ENCODE data around the gene PPP1R36.

PPP1R36 gene

GRCh38 chr14:64525354-64525753 lies 24.4 kb upstream of the PPP1R36 start:
- Histone ChIP-seq H3K9ac (ENCODE audit: low read length) (no peak overlapping the region), H3K4me1 (ENCODE audit: control insufficient read depth, low read depth, low read length) (no peaks in the 10 kb centered on the region), H3K4me3 (ENCODE audit: low read length) (no peak overlapping the region), H3K36me3 (ENCODE audit: control insufficient read depth, low read depth, low read length) (peaks cover 17% of the 10 kb centered on the region), H3K27ac (ENCODE audit: low read length) (no peak overlapping the region), H3K9me3 (ENCODE audit: control insufficient read depth, low read depth, low read length) (no peaks in the 10 kb centered on the region), H3K27me3 (ENCODE audit: control insufficient read depth, insufficient read depth, low read length) (no peaks in the 10 kb centered on the region)

GRCh38 chr14:64531567-64531966 lies 18.2 kb upstream of the PPP1R36 start:
- Histone ChIP-seq H3K9me3 (ENCODE audit: control insufficient read depth, low read depth, low read length) (no peaks in the 10 kb centered on the region), H3K9ac (ENCODE audit: low read length) (no peak overlapping the region), H3K27me3 (ENCODE audit: control insufficient read depth, insufficient read depth, low read length) (no peaks in the 10 kb centered on the region), H3K4me1 (ENCODE audit: control insufficient read depth, low read depth, low read length) (no peaks in the 10 kb centered on the region), H3K4me3 (ENCODE audit: low read length) (no peak overlapping the region), H3K27ac (ENCODE audit: low read length) (no peak overlapping the region), H3K36me3 (ENCODE audit: control insufficient read depth, low read depth, low read length) (no peaks in the 10 kb centered on the region)

- Histone ChIP-seq H3K27ac (ENCODE audit: low read length) (no peak overlapping the region), H3K4me3 (ENCODE audit: low read length) (no peak overlapping the region), H3K36me3 (ENCODE audit: control insufficient read depth, low read depth, low read length) (no peaks in the 10 kb centered on the region), H3K9ac (ENCODE audit: low read length) (no peak overlapping the region), H3K9me3 (ENCODE audit: control insufficient read depth, low read depth, low read length) (peaks cover 3% of the 10 kb centered on the region), H3K27me3 (ENCODE audit: control insufficient read depth, insufficient read depth, low read length) (no peaks in the 10 kb centered on the region), H3K4me1 (ENCODE audit: control insufficient read depth, low read depth, low read length) (peaks cover 4% of the 10 kb centered on the region)
Observed at GRCh38 chr14:64536488-64537245, 13.1 kb upstream of the PPP1R36 start.

- peaks cover 3% of the 10 kb centered on the region for H3K9me3 ChIP-seq (ENCODE audit: control insufficient read depth, low read depth, low read length)
- no peaks in the 10 kb centered on the region for H3K36me3 ChIP-seq (ENCODE audit: control insufficient read depth, low read depth, low read length)
- peak within 1 kb of the TSS; percentile 76 for H3K4me3 ChIP-seq (ENCODE audit: low read length)
- peak within 1 kb of the TSS; percentile 88 for H3K9ac ChIP-seq (ENCODE audit: low read length)
- no peaks in the 10 kb centered on the region for H3K27me3 ChIP-seq (ENCODE audit: control insufficient read depth, insufficient read depth, low read length)
- H3K4me1 ChIP-seq (ENCODE audit: control insufficient read depth, low read depth, low read length) = peaks cover 15% of the 10 kb centered on the region
- H3K27ac ChIP-seq (ENCODE audit: low read length) = peak within 1 kb of the TSS; percentile 86
Observed at GRCh38 chr14:64540208-64541202, 9.3 kb upstream of the PPP1R36 start, which contains the start of gene HSPA2. TSS of gene HSPA2 (plus strand) at chr14:64540741. CDS start at chr14:64540850, 109 bp downstream.

- H3K4me3 ChIP-seq (ENCODE audit: low read length) = no peak overlapping the region
- H3K4me1 ChIP-seq (ENCODE audit: control insufficient read depth, low read depth, low read length) = peaks cover 19% of the 10 kb centered on the region
- H3K9ac ChIP-seq (ENCODE audit: low read length) = no peak overlapping the region
- H3K36me3 ChIP-seq (ENCODE audit: control insufficient read depth, low read depth, low read length) = no peaks in the 10 kb centered on the region
- no peak overlapping the region for H3K27ac ChIP-seq (ENCODE audit: low read length)
- peaks cover 3% of the 10 kb centered on the region for H3K9me3 ChIP-seq (ENCODE audit: control insufficient read depth, low read depth, low read length)
- H3K27me3 ChIP-seq (ENCODE audit: control insufficient read depth, insufficient read depth, low read length) = no peaks in the 10 kb centered on the region
Observed at GRCh38 chr14:64541261-64541971, 8.3 kb upstream of the PPP1R36 start.

GRCh38 chr14:64541972-64542835 lies 7.6 kb upstream of the PPP1R36 start:
- Histone ChIP-seq H3K9ac (ENCODE audit: low read length) (no peak overlapping the region), H3K4me1 (ENCODE audit: control insufficient read depth, low read depth, low read length) (peaks cover 19% of the 10 kb centered on the region), H3K36me3 (ENCODE audit: control insufficient read depth, low read depth, low read length) (no peaks in the 10 kb centered on the region), H3K9me3 (ENCODE audit: control insufficient read depth, low read depth, low read length) (peaks cover 3% of the 10 kb centered on the region), H3K27ac (ENCODE audit: low read length) (no peak overlapping the region), H3K4me3 (ENCODE audit: low read length) (no peak overlapping the region), H3K27me3 (ENCODE audit: control insufficient read depth, insufficient read depth, low read length) (no peaks in the 10 kb centered on the region)

- H3K36me3 ChIP-seq (ENCODE audit: control insufficient read depth, low read depth, low read length) = no peaks in the 10 kb centered on the region
- H3K27me3 ChIP-seq (ENCODE audit: control insufficient read depth, insufficient read depth, low read length) = no peaks in the 10 kb centered on the region
- H3K4me1 ChIP-seq (ENCODE audit: control insufficient read depth, low read depth, low read length) = peaks cover 19% of the 10 kb centered on the region
- H3K4me3 ChIP-seq (ENCODE audit: low read length) = peak overlapping the region; percentile 25
- no peak overlapping the region for H3K27ac ChIP-seq (ENCODE audit: low read length)
- H3K9ac ChIP-seq (ENCODE audit: low read length) = no peak overlapping the region
- H3K9me3 ChIP-seq (ENCODE audit: control insufficient read depth, low read depth, low read length) = peaks cover 3% of the 10 kb centered on the region
Observed at GRCh38 chr14:64542836-64543201, 6.9 kb upstream of the PPP1R36 start.

GRCh38 chr14:64544607-64545312 lies 5.0 kb upstream of the PPP1R36 start:
- Histone ChIP-seq H3K27ac (ENCODE audit: low read length) (no peak overlapping the region), H3K9me3 (ENCODE audit: control insufficient read depth, low read depth, low read length) (peaks cover 3% of the 10 kb centered on the region), H3K4me3 (ENCODE audit: low read length) (peak overlapping the region; percentile 28), H3K4me1 (ENCODE audit: control insufficient read depth, low read depth, low read length) (peaks cover 21% of the 10 kb centered on the region), H3K36me3 (ENCODE audit: control insufficient read depth, low read depth, low read length) (no peaks in the 10 kb centered on the region), H3K9ac (ENCODE audit: low read length) (no peak overlapping the region), H3K27me3 (ENCODE audit: control insufficient read depth, insufficient read depth, low read length) (peaks cover 14% of the 10 kb centered on the region)

GRCh38 chr14:64549016-64549415 lies 745 bp upstream of the PPP1R36 start:
- no peaks in the 10 kb centered on the region for H3K9me3 ChIP-seq (ENCODE audit: control insufficient read depth, low read depth, low read length)
- no peaks in the 10 kb centered on the region for H3K36me3 ChIP-seq (ENCODE audit: control insufficient read depth, low read depth, low read length)
- peaks cover 24% of the 10 kb centered on the region for H3K4me1 ChIP-seq (ENCODE audit: control insufficient read depth, low read depth, low read length)
- no peak overlapping the region for H3K9ac ChIP-seq (ENCODE audit: low read length)
- peaks cover 35% of the 10 kb centered on the region for H3K27me3 ChIP-seq (ENCODE audit: control insufficient read depth, insufficient read depth, low read length)
- H3K4me3 ChIP-seq (ENCODE audit: low read length) = no peak overlapping the region
- H3K27ac ChIP-seq (ENCODE audit: low read length) = no peak overlapping the region

- H3K9ac ChIP-seq (ENCODE audit: low read length) = no peak overlapping the region
- H3K4me1 ChIP-seq (ENCODE audit: control insufficient read depth, low read depth, low read length) = peaks cover 12% of the 10 kb centered on the region
- H3K9me3 ChIP-seq (ENCODE audit: control insufficient read depth, low read depth, low read length) = no peaks in the 10 kb centered on the region
- H3K27ac ChIP-seq (ENCODE audit: low read length) = no peak overlapping the region
- H3K27me3 ChIP-seq (ENCODE audit: control insufficient read depth, insufficient read depth, low read length) = peaks cover 35% of the 10 kb centered on the region
- H3K4me3 ChIP-seq (ENCODE audit: low read length) = peak overlapping the region; percentile 64
- no peaks in the 10 kb centered on the region for H3K36me3 ChIP-seq (ENCODE audit: control insufficient read depth, low read depth, low read length)
Observed at GRCh38 chr14:64550621-64551333, 1.0 kb downstream of the PPP1R36 start.

Data from iPS-18a (cell line).